Measurements from ENCODE around the gene MAEA. TPM values are rescaled to one million over a fixed set of nuclear protein-coding genes. Genes with fewer than 3 reads are reported as not detected.

Gene MAEA
- total and polyA plus RNA-seq, 10 of the 15 experiments (the other 5 are each of a cell fraction or from before 2014, with no cell fraction given), result 3.6 to 67.1 (median 54.6) TPM

DNA sequence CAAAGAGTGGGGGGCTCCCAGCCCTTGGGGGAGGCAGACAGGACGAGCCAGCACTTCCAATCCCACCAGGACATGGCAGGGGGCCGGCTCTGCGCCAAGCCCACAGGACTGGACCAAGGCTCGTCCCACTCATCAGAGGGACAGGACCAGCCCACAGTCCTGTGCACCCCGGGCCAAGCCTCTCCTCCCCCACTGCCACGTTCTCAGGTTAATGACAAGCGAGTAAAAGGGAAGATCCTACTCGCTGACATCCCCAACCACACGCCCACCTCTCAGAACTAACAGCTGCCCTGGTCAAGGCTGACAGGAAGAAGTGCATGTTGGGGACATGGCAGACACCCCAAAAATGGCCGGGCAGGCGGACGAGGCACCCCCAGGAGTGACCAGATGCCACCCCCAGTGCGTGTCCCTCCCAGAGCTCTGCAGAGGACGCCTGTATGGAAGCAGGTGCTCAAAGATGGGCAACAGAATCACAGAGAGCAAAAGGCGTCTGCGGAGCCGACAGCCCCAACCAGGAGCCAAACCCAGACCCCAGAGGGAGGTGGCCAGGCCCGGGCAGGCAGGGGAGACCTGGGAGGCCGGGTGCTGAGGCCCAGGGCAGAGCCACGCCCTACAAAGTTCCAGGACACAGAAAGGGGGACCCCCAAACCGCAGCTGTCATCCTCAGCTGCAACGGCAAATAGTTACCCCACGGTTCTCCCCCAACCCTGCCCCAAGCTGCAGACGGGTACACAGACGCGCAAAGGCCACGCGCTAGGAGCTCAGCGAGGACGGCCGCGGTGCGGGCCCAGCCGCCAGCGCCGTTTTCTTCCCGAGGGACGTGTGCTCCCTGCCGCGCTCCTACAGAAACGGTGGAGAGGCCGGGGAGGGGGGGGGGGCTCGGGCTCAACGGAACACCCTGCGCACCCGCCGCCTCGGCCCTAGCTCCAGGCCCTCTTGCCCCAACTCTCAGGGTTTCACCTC lies 42.5 kb upstream of the MAEA start:
- under 1% methylated on average over 45 of the region's 48 CpGs for WGBS (ENCODE audit: insufficient coverage, insufficient replicate concordance, low lambda C conversion rate, missing lambda C conversion rate)
- FAIRE-seq, result no peak
- POLR2A ChIA-PET, result interaction anchor here (0.5 to 6.2 kb wide), 6 partner anchors 28 to 100 kb away, joined by 3 to 42 read pairs (median 6); partner anchors contain the start of gene UVSSA
- no TSS peak for BruUV-seq (replicated peaks)
- CTCF ChIA-PET, result interaction anchor here (0.7 to 3.7 kb wide), 8 partner anchors 21 to 116 kb away, joined by 3 to 21 read pairs (median 3); partner anchors contain the start of gene UVSSA
- RAD21 ChIA-PET (ENCODE audit: unreplicated experiment), result interaction anchor here (0.9 to 3.6 kb wide), 11 partner anchors 21 to 116 kb away, joined by 3 to 23 read pairs (median 6); partner anchors contain the start of gene UVSSA
- Histone ChIP-seq H4K20me1 (ENCODE audit: control insufficient read depth, insufficient read depth) (peaks cover 7% of the 10 kb centered on the region; the same call in 1 of the 2 replicates), H3K36me3 (ENCODE audit: control insufficient read depth in 2 of 2, insufficient read depth in 2 of 2, low read length in 1 of 2) (peaks cover 0 to 8% of the 10 kb centered on the region in 2 experiments; a peak in 2 of 4 replicates), H3K27ac (ENCODE audit: control insufficient read depth, insufficient read depth) (peak overlapping the region; percentile 95), H3K9me3 (replicated peaks; ENCODE audit: control insufficient read depth, insufficient read depth, low read length) (peaks cover 8% of the 10 kb centered on the region; the same call in 2 of the 3 replicates), H3K27me3 (replicated peaks in 1 of 2; ENCODE audit: control insufficient read depth in 2 of 2, insufficient read depth in 2 of 2, low read length in 1 of 2) (no peaks in the 10 kb centered on the region), H3K4me3 (peak overlapping the region; percentile 80), H3K9ac (ENCODE audit: control insufficient read depth, insufficient read depth, low read length) (peak overlapping the region; percentile 87), H2AFZ (ENCODE audit: control insufficient read depth, low read depth, low read length) (no peak overlapping the region), H3K79me2 (ENCODE audit: control insufficient read depth, insufficient read depth, low read length) (peaks cover 72% of the 10 kb centered on the region), H3K4me1 (ENCODE audit: control insufficient read depth, insufficient read depth, low read length) (peaks cover 24% of the 10 kb centered on the region), H3K4me2 (ENCODE audit: control insufficient read depth, insufficient read depth) (peak overlapping the region; percentile 98)
- SMC1A ChIA-PET (ENCODE audit: uncharacterized antibody, unreplicated experiment), result interaction anchor here (0.7 to 1.9 kb wide), 4 partner anchors 28 to 82 kb away, joined by 3 to 8 read pairs (median 4); no protein-coding TSS in a partner anchor
- in situ Hi-C loops (cut with MboI) (no loop called here), intact Hi-C loops (cut with micrococcal nuclease; ENCODE audit: unreplicated experiment) (loop anchor here (1.0 to 5.0 kb wide), 5 partner anchors 28 to 115 kb away; no protein-coding TSS in a partner anchor)
- ATAC-seq, result peak; percentile 14
- no peak for DNase-seq (ENCODE audit: low read depth, low spot score)
- no peak for TF ChIP-seq USF2 (IDR thresholded peaks at IDR 0.05; ENCODE audit: borderline replicate concordance, low read depth, low read length)
- no peak for TF ChIP-seq ZSCAN29 (IDR thresholded peaks at IDR 0.05)
- TF ChIP-seq MEF2A (IDR thresholded peaks at IDR 0.05; ENCODE audit: insufficient read depth, low read depth, low read length), result no peak
- peak; percentile 96 for TF ChIP-seq TCF12 (IDR thresholded peaks at IDR 0.05; ENCODE audit: low read depth, low read length)
- no peak for TF ChIP-seq BRCA1 (IDR thresholded peaks at IDR 0.05; ENCODE audit: low read depth, low read length)
- no peak for TF ChIP-seq FOXM1 (IDR thresholded peaks at IDR 0.05; ENCODE audit: low read depth, low read length)
- TF ChIP-seq BACH1 (IDR thresholded peaks at IDR 0.05; ENCODE audit: borderline replicate concordance), result 0 out of 2 replicates have a peak, but pooled peaks have one; percentile 19
- TF ChIP-seq, protein P1, sequence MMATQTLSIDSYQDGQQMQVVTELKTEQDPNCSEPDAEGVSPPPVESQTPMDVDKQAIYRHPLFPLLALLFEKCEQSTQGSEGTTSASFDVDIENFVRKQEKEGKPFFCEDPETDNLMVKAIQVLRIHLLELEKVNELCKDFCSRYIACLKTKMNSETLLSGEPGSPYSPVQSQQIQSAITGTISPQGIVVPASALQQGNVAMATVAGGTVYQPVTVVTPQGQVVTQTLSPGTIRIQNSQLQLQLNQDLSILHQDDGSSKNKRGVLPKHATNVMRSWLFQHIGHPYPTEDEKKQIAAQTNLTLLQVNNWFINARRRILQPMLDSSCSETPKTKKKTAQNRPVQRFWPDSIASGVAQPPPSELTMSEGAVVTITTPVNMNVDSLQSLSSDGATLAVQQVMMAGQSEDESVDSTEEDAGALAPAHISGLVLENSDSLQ (IDR thresholded peaks at IDR 0.05), result peak; percentile 59; the same call in 1 of the 2 replicates
- no peak for TF ChIP-seq SUZ12 (IDR thresholded peaks at IDR 0.05; ENCODE audit: unreplicated experiment)
- TF ChIP-seq TARDBP (IDR thresholded peaks at IDR 0.05; ENCODE audit: borderline replicate concordance), result no peak
- TF ChIP-seq, protein P2, sequence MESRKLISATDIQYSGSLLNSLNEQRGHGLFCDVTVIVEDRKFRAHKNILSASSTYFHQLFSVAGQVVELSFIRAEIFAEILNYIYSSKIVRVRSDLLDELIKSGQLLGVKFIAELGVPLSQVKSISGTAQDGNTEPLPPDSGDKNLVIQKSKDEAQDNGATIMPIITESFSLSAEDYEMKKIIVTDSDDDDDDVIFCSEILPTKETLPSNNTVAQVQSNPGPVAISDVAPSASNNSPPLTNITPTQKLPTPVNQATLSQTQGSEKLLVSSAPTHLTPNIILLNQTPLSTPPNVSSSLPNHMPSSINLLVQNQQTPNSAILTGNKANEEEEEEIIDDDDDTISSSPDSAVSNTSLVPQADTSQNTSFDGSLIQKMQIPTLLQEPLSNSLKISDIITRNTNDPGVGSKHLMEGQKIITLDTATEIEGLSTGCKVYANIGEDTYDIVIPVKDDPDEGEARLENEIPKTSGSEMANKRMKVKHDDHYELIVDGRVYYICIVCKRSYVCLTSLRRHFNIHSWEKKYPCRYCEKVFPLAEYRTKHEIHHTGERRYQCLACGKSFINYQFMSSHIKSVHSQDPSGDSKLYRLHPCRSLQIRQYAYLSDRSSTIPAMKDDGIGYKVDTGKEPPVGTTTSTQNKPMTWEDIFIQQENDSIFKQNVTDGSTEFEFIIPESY (IDR thresholded peaks at IDR 0.05), result no peak
- TF ChIP-seq EGR1 (IDR thresholded peaks at IDR 0.05; ENCODE audit: borderline replicate concordance in 1 of 2, low read depth in 2 of 2, low read length in 2 of 2), result peak in 1 of 2 experiments; percentile 47; a peak in 1 of 3 replicates
- no peak for TF ChIP-seq ZZZ3 (IDR thresholded peaks at IDR 0.05; ENCODE audit: control insufficient read depth, insufficient read length, low read depth)
- TF ChIP-seq, protein P3, sequence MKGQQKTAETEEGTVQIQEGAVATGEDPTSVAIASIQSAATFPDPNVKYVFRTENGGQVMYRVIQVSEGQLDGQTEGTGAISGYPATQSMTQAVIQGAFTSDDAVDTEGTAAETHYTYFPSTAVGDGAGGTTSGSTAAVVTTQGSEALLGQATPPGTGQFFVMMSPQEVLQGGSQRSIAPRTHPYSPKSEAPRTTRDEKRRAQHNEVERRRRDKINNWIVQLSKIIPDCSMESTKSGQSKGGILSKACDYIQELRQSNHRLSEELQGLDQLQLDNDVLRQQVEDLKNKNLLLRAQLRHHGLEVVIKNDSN (IDR thresholded peaks at IDR 0.05; ENCODE audit: borderline replicate concordance, extremely low read length, insufficient read depth, low read depth, low read length), result no peak
- peak; percentile 81 for TF ChIP-seq YY1 (IDR thresholded peaks at IDR 0.05; ENCODE audit: low read depth, low read length)

All from GM12878 (cell line).